Liver (tissue), 9 donors: ENCODE data around the gene OSTF1. TPM values are rescaled to one million over a fixed set of nuclear protein-coding genes. Genes with fewer than 3 reads are reported as not detected.

Experiments
- DNase-seq: peaks from one replicate; pipeline ENCODE4 v3.0.0-alpha.2; 2017; ENCODE audit warnings: low spot score
- H3K27ac ChIP-seq, 2 donors: one replicate each; pipeline ENCODE4 v1.7.0; 2013; ENCODE audit warnings: inconsistent platforms in 2 of 2, low read length in 2 of 2, control low read depth in 1 of 2, low read depth in 1 of 2, mild to moderate bottlenecking in 1 of 2
- H3K27me3 ChIP-seq, 4 donors: one replicate each; pipeline versions ENCODE4 v1.6.1 to v1.7.0; 2013; ENCODE audit warnings: low read length in 3 of 4, inconsistent platforms in 1 of 4, mild to moderate bottlenecking in 1 of 4, moderate library complexity in 1 of 4; ENCODE audit not compliant: control insufficient read depth in 4 of 4, insufficient read depth in 4 of 4
- H3K36me3 ChIP-seq, 4 donors: one replicate each; pipeline versions ENCODE4 v1.6.1 to v1.7.0; 2013; ENCODE audit warnings: low read length in 3 of 4, mild to moderate bottlenecking in 3 of 4, low read depth in 1 of 4, moderate library complexity in 1 of 4; ENCODE audit not compliant: control insufficient read depth in 4 of 4, insufficient read depth in 3 of 4
- H3K4me1 ChIP-seq, 4 donors: one replicate each; pipeline versions ENCODE4 v1.6.1 to v1.7.0; 2013; ENCODE audit warnings: low read length in 3 of 4, mild to moderate bottlenecking in 3 of 4, moderate library complexity in 1 of 4; ENCODE audit not compliant: control insufficient read depth in 4 of 4, insufficient read depth in 4 of 4
- H3K4me3 ChIP-seq, 3 donors: one replicate each; pipeline versions ENCODE4 v1.6.1 to v1.7.0; 2013; ENCODE audit warnings: low read length in 3 of 3, control low read depth in 1 of 3, low read depth in 1 of 3, mild to moderate bottlenecking in 1 of 3
- H3K9ac ChIP-seq, 2 donors: one replicate each; pipeline ENCODE4 v1.7.0; 2013; ENCODE audit warnings: low read length in 2 of 2, mild to moderate bottlenecking in 2 of 2, moderate library complexity in 2 of 2, control low read depth in 1 of 2, low read depth in 1 of 2
- H3K9me3 ChIP-seq, 4 donors: one replicate each; pipeline versions ENCODE4 v1.6.1 to v1.7.0; 2013; ENCODE audit warnings: low read length in 3 of 4; ENCODE audit not compliant: control insufficient read depth in 4 of 4
- CTCF ChIP-seq: fragments of 150-350 bp; IDR thresholded peaks from 2 replicates; pipeline ENCODE4 v1.5.1; 2017; ENCODE audit warnings: improper control_type of control experiment, low read depth, low read length; ENCODE audit not compliant: missing input control
- EGR1 ChIP-seq, 2 donors: IDR thresholded peaks; 2 replicates each; pipeline ENCODE4 v1.6.1; 2016 to 2018; ENCODE audit warnings: antibody characterized with exemption in 2 of 2, low read depth in 2 of 2
- FOXA1 ChIP-seq: IDR thresholded peaks from 2 replicates; pipeline ENCODE4 v1.6.1; 2016; ENCODE audit warnings: antibody characterized with exemption
- FOXA2 ChIP-seq: IDR thresholded peaks from 2 replicates; pipeline ENCODE4 v1.6.1; 2016; ENCODE audit warnings: antibody characterized with exemption
- GABPA ChIP-seq, 2 donors: IDR thresholded peaks in 1 of 2; conservative IDR thresholded peaks in 1 of 2; 2 replicates each; pipeline ENCODE4 v1.6.1; 2016; ENCODE audit warnings: antibody characterized with exemption in 2 of 2, mild to moderate bottlenecking in 1 of 2, moderate library complexity in 1 of 2
- HNF4G ChIP-seq: IDR thresholded peaks from 2 replicates; pipeline ENCODE4 v1.6.1; 2016; ENCODE audit warnings: antibody characterized with exemption
- JUND ChIP-seq, 2 donors: IDR thresholded peaks; 2 replicates each; pipeline ENCODE4 v1.6.1; 2016; ENCODE audit warnings: antibody characterized with exemption in 2 of 2
- RAD21 ChIP-seq, 2 donors: IDR thresholded peaks; 2 replicates each; pipeline ENCODE4 v1.6.1; 2016; ENCODE audit warnings: antibody characterized with exemption in 2 of 2, mild to moderate bottlenecking in 2 of 2
- REST ChIP-seq: IDR thresholded peaks from 2 replicates; pipeline ENCODE4 v1.6.1; 2016; ENCODE audit warnings: antibody characterized with exemption, mild to moderate bottlenecking
- RXRA ChIP-seq, 2 donors: IDR thresholded peaks; 2 replicates each; pipeline ENCODE4 v1.6.1; 2017 to 2018; ENCODE audit warnings: antibody characterized with exemption in 2 of 2, mild to moderate bottlenecking in 1 of 2
- SP1 ChIP-seq: IDR thresholded peaks from 2 replicates; pipeline ENCODE4 v1.6.1; 2018; ENCODE audit warnings: antibody characterized with exemption, mild to moderate bottlenecking
- YY1 ChIP-seq: IDR thresholded peaks from 2 replicates; pipeline ENCODE4 v1.6.1; 2016; ENCODE audit warnings: antibody characterized with exemption, mild to moderate bottlenecking
- ZBTB33 ChIP-seq: IDR thresholded peaks from 2 replicates; pipeline ENCODE4 v1.6.1; 2016; ENCODE audit warnings: antibody characterized with exemption
- WGBS: extraction: QIAGEN DNeasy Blood & Tissue Kit; methylation state at CpG from one replicate; pipeline ENCODE4 v1.1.7; 2013; 5-methylcytosine and 5-hydroxymethylcytosine counted together
- polyA plus RNA-seq, 2 donors: library from polyadenylated mRNA; stranded (reverse) in 1 of 2; unstranded in 1 of 2; fragments of 200-250 nt in 1 of 2; fragments of >200 nt in 1 of 2; fragmentation: Nextera tagmentation in 1 of 2; extraction: Ambion mirVana in 1 of 2; gene quantifications; one replicate each; pipeline versions ENCODE4 v1.2.1 to v1.2.3, GENCODE V29; 2013 to 2015
- total RNA-seq, 2 donors: library from RNA; depleted of rRNA; stranded (reverse); fragments of >200 nt; gene quantifications; one replicate each; pipeline ENCODE4 v1.2.3, GENCODE V29; 2014
- TF ChIP-seq, protein P1 (sequence below): IDR thresholded peaks from 2 replicates; pipeline ENCODE4 v1.6.1; 2016; ENCODE audit warnings: antibody characterized with exemption
- TF ChIP-seq, protein P2 (sequence below): IDR thresholded peaks from 2 replicates; pipeline ENCODE4 v1.6.1; 2016; ENCODE audit warnings: antibody characterized with exemption
- donor health status: healthy.
- donor health status: healthy.
- donor health status: healthy.
- donor health status: healthy.
- donor health status: healthy.

The OSTF1 gene
- total and polyA plus RNA-seq, 4 donors = 19.8 to 29.7 (median 26.9) TPM

DNA sequence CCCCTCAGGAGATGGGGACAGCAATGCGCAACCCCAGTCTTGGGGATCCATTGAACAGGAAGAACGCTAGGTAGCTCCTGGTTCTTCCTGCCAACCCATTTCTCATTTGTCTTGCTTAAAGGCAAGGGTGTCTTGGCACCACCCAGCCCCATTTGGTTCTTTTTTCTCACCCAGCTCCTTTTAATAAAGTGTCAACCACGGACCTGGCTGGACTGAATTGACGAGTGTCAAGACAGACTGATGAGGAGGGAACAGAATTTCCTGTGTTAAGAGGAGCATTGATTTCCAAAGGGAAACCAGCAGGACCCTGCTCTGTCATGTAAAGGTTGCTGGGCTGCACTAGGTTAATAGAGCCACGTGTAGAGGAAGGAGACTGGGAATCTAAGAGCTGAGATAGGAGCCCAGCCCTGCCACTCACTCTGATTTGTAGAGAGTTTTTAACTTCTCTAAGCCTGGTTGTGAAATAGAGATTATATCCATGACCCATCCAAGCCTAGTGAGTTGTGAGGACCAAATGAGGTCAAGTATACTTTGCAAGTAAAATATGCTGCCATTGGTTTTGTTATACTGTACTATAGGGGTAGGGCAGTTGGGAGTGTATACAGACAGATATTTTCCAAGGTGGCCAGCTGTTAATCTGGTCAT, 33.7 kb downstream of the OSTF1 start:
- DNase-seq = no peak
- Histone ChIP-seq H3K27ac (no peak overlapping the region), H3K4me1 (no peaks in the 10 kb centered on the region), H3K9ac (no peak overlapping the region), H3K27me3 (no peaks in the 10 kb centered on the region), H3K9me3 (no peaks in the 10 kb centered on the region), H3K4me3 (no peak overlapping the region), H3K36me3 (peaks cover 2 to 21% (median 6%) of the 10 kb centered on the region in 4 donors)
- TF ChIP-seq FOXA2 = no peak
- WGBS = 83% methylated on average over 5 of the region's 5 CpGs

DNA sequence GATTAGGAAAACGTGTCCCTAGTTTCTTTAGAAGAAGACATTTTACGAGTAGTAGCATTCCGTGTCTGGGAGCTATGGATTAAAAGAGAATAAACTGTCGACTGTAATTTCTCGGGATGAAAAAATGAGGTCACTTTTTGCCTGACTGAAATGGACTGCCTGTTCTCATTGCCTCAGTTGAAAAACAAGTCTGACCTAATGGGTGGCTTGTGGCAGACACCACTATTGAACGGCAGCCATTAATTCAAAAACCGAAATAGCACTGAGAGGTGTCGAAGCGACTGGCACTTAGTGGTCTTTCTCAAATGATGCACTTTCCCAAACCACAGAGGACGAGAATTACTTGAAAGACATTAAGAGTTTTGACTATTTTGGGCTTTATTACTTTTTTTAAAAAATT, 35.4 kb downstream of the OSTF1 start:
- H3K9me3 ChIP-seq = no peaks in the 10 kb centered on the region
- H3K9ac ChIP-seq = no peak overlapping the region
- H3K27me3 ChIP-seq = no peaks in the 10 kb centered on the region
- no peak for TF ChIP-seq RXRA (IDR thresholded peaks at IDR 0.05)
- TF ChIP-seq HNF4G = no peak
- TF ChIP-seq YY1 = no peak
- TF ChIP-seq FOXA1 = no peak
- TF ChIP-seq EGR1 (IDR thresholded peaks at IDR 0.05; ENCODE audit: low read depth in 2 of 2) = no peak
- no peak for TF ChIP-seq CTCF
- TF ChIP-seq ZBTB33 = no peak
- no peak for TF ChIP-seq REST
- no peak for TF ChIP-seq FOXA2
- no peak for TF ChIP-seq RAD21 (IDR thresholded peaks at IDR 0.05)
- TF ChIP-seq SP1 = no peak
- no peak for TF ChIP-seq JUND (IDR thresholded peaks at IDR 0.05)
- TF ChIP-seq, protein P1, sequence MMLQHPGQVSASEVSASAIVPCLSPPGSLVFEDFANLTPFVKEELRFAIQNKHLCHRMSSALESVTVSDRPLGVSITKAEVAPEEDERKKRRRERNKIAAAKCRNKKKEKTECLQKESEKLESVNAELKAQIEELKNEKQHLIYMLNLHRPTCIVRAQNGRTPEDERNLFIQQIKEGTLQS = no peak
- TF ChIP-seq, protein P2, sequence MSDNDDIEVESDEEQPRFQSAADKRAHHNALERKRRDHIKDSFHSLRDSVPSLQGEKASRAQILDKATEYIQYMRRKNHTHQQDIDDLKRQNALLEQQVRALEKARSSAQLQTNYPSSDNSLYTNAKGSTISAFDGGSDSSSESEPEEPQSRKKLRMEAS = no peak
- no peak for TF ChIP-seq GABPA (IDR thresholded peaks at IDR 0.05 in 1 of 2, conservative IDR thresholded peaks at IDR 0.05 in 1 of 2)
- no peak overlapping the region for H3K27ac ChIP-seq
- H3K4me1 ChIP-seq = no peaks in the 10 kb centered on the region
- H3K4me3 ChIP-seq = no peak overlapping the region
- no peak for DNase-seq
- H3K36me3 ChIP-seq = peaks cover 0 to 15% (median 4%) of the 10 kb centered on the region in 4 donors
- WGBS = 92% methylated on average over 10 of the region's 10 CpGs
